Measurements from ENCODE around the gene PRRG2.
A peak's percentile ranks its signal among the peaks of the same experiment; 100 is the strongest.

Gene PRRG2

DNA sequence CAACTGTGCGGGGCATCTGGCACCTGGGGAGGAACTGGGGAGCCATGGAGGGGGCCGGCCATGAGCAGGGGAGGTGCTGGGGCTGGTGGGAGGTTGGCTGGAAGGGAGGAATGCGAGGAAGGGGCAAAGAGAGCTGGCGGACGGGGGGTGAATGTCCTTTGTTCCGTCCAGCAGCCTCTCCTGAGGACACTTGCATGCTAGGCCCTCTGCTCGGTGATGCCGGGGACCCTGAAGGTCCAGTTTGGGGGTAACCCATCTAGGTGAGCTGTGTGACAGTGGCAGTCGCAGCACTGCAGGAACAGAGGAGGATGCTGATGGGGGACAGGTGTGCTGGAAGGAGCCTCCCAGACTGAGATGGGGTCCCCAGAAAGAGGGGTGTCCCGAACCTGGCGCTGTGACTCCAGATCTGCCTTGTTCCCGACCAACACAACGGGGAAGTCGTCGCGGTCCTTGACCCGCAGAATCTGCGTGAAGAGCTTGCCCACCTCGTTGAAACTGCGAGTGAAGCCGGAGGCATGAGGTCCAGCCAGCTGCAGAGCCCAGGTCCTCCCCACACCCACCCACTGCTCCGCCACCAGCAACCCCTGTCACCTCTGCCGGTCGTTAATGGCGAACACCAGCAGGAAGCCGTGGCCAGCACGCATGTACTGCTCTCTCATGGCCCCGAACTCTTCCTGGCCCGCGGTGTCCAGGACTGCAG lies 55.3 kb downstream of the PRRG2 start:
- Histone ChIP-seq H3K27ac (ENCODE audit: extremely low read depth, low read depth, low read length) (no peak overlapping the region), H3K9me3 (ENCODE audit: control insufficient read depth, insufficient read depth, low read depth, low read length) (no peaks in the 10 kb centered on the region), H3K4me3 (ENCODE audit: low read depth, low read length) (no peak overlapping the region), H3K36me3 (ENCODE audit: control insufficient read depth in 2 of 2, insufficient read depth in 1 of 2, low read length in 2 of 2) (no peaks in the 10 kb centered on the region; a peak in 1 of 3 replicates), H3K4me1 (ENCODE audit: control insufficient read depth, insufficient read depth, low read length) (peaks cover 23% of the 10 kb centered on the region)
- ChIA-PET CTCF (no interaction called here), POLR2A (interaction anchor here (2.0 kb wide), 1 partner anchor 43 kb away, joined by 8 read pairs; no protein-coding TSS in a partner anchor)
- 0 out of 2 replicates have a peak, but pooled peaks have one; percentile 17 for TF ChIP-seq ZNF600 (tag by site-specific recombination; IDR thresholded peaks at IDR 0.05)
- TF ChIP-seq, protein P1, sequence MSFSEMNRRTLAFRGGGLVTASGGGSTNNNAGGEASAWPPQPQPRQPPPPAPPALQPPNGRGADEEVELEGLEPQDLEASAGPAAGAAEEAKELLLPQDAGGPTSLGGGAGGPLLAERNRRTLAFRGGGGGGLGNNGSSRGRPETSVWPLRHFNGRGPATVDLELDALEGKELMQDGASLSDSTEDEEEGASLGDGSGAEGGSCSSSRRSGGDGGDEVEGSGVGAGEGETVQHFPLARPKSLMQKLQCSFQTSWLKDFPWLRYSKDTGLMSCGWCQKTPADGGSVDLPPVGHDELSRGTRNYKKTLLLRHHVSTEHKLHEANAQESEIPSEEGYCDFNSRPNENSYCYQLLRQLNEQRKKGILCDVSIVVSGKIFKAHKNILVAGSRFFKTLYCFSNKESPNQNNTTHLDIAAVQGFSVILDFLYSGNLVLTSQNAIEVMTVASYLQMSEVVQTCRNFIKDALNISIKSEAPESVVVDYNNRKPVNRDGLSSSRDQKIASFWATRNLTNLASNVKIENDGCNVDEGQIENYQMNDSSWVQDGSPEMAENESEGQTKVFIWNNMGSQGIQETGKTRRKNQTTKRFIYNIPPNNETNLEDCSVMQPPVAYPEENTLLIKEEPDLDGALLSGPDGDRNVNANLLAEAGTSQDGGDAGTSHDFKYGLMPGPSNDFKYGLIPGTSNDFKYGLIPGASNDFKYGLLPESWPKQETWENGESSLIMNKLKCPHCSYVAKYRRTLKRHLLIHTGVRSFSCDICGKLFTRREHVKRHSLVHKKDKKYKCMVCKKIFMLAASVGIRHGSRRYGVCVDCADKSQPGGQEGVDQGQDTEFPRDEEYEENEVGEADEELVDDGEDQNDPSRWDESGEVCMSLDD (tag by site-specific recombination; IDR thresholded peaks at IDR 0.05), result peak; percentile 42; the same call in 1 of the 2 replicates
- TF ChIP-seq ZNF560 (tag by site-specific recombination; IDR thresholded peaks at IDR 0.05; ENCODE audit: borderline replicate concordance), result no peak

DNA sequence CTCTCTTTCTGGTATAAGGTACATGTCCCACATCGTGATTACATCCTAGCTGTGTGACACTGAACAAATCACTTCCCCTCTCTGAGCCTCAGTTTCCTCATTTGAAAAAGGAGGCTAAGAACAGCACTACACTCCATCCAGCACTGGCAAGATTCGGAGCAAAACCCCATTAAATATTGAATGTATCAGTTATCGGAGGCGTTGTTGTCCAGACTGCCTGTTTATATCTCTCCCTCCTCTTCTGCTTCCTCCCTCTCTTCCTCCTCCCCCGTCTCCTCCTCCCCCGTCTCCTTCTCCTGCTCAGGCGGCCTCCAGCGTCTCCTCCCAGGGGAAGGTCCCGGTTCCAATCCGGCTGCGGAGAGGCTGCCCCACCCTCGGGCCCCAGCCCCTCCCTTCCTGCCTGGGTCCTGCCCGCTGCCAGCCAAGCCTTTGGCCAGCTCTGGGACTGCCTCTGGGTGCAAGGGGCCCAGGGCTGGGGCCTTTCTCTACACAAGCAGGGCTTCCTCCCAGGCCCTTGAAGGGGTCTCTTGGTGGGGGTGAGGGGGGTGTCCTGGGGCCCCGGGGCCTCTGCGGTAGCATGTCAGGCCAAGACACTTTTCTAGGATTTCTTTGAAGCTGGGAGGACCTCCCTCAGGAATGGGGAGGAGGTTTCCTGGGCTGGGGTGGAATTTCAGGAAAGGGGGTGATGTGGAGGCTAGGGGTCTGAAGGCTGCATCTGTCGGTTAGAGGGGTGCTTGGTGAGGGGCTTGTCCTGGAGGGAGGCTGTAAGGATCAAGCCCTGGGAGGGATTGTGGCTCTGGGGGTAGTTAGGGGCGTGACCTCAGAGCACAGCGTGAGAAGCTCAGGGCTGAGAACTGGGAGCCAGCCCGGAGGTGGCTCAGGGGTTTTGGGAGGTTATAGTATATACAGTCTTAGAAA lies 57.0 kb downstream of the PRRG2 start:
- ChIA-PET CTCF (interaction anchor here (0.5 to 0.8 kb wide), 4 partner anchors 11 to 43 kb away, joined by 3 read pairs; no protein-coding TSS in a partner anchor), POLR2A (interaction anchor here (0.5 to 1.4 kb wide), 9 partner anchors 19 to 649 kb away, joined by 3 to 8 read pairs (median 3); partner anchors contain the start of genes ATF5 and NUP62)
- 0 out of 2 replicates have a peak overlapping the region, but pooled peaks have one; percentile 20 for H3K27ac ChIP-seq (ENCODE audit: extremely low read depth, low read depth, low read length)
- TF ChIP-seq, protein P2, sequence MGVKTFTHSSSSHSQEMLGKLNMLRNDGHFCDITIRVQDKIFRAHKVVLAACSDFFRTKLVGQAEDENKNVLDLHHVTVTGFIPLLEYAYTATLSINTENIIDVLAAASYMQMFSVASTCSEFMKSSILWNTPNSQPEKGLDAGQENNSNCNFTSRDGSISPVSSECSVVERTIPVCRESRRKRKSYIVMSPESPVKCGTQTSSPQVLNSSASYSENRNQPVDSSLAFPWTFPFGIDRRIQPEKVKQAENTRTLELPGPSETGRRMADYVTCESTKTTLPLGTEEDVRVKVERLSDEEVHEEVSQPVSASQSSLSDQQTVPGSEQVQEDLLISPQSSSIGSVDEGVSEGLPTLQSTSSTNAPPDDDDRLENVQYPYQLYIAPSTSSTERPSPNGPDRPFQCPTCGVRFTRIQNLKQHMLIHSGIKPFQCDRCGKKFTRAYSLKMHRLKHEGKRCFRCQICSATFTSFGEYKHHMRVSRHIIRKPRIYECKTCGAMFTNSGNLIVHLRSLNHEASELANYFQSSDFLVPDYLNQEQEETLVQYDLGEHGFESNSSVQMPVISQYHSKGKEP (tag by site-specific recombination; IDR thresholded peaks at IDR 0.05), result no peak
- TF ChIP-seq, protein P3, sequence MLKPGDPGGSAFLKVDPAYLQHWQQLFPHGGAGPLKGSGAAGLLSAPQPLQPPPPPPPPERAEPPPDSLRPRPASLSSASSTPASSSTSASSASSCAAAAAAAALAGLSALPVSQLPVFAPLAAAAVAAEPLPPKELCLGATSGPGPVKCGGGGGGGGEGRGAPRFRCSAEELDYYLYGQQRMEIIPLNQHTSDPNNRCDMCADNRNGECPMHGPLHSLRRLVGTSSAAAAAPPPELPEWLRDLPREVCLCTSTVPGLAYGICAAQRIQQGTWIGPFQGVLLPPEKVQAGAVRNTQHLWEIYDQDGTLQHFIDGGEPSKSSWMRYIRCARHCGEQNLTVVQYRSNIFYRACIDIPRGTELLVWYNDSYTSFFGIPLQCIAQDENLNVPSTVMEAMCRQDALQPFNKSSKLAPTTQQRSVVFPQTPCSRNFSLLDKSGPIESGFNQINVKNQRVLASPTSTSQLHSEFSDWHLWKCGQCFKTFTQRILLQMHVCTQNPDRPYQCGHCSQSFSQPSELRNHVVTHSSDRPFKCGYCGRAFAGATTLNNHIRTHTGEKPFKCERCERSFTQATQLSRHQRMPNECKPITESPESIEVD (tag by site-specific recombination; IDR thresholded peaks at IDR 0.05), result no peak
- TF ChIP-seq ZNF501 (tag by site-specific recombination; IDR thresholded peaks at IDR 0.05) (0 out of 2 replicates have a peak, but pooled peaks have one; percentile 42), ZNF610 (tag by site-specific recombination; IDR thresholded peaks at IDR 0.05; ENCODE audit: borderline replicate concordance) (no peak), ZNF214 (tag by site-specific recombination; IDR thresholded peaks at IDR 0.05; ENCODE audit: borderline replicate concordance) (no peak), GLIS2 (tag by site-specific recombination; IDR thresholded peaks at IDR 0.05) (peak; percentile 71), PRDM1 (tag by site-specific recombination; IDR thresholded peaks at IDR 0.05) (no peak), ZNF701 (tag by site-specific recombination; IDR thresholded peaks at IDR 0.05) (no peak), ZNF391 (tag by site-specific recombination; IDR thresholded peaks at IDR 0.05; ENCODE audit: borderline replicate concordance, low read depth) (no peak), SALL2 (tag by site-specific recombination; IDR thresholded peaks at IDR 0.05; ENCODE audit: borderline replicate concordance) (no peak)
- TF ChIP-seq, protein P4, sequence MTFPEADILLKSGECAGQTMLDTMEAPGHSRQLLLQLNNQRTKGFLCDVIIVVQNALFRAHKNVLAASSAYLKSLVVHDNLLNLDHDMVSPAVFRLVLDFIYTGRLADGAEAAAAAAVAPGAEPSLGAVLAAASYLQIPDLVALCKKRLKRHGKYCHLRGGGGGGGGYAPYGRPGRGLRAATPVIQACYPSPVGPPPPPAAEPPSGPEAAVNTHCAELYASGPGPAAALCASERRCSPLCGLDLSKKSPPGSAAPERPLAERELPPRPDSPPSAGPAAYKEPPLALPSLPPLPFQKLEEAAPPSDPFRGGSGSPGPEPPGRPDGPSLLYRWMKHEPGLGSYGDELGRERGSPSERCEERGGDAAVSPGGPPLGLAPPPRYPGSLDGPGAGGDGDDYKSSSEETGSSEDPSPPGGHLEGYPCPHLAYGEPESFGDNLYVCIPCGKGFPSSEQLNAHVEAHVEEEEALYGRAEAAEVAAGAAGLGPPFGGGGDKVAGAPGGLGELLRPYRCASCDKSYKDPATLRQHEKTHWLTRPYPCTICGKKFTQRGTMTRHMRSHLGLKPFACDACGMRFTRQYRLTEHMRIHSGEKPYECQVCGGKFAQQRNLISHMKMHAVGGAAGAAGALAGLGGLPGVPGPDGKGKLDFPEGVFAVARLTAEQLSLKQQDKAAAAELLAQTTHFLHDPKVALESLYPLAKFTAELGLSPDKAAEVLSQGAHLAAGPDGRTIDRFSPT (tag by site-specific recombination; IDR thresholded peaks at IDR 0.05), result 0 out of 2 replicates have a peak, but pooled peaks have one; percentile 12
- TF ChIP-seq, protein P5, sequence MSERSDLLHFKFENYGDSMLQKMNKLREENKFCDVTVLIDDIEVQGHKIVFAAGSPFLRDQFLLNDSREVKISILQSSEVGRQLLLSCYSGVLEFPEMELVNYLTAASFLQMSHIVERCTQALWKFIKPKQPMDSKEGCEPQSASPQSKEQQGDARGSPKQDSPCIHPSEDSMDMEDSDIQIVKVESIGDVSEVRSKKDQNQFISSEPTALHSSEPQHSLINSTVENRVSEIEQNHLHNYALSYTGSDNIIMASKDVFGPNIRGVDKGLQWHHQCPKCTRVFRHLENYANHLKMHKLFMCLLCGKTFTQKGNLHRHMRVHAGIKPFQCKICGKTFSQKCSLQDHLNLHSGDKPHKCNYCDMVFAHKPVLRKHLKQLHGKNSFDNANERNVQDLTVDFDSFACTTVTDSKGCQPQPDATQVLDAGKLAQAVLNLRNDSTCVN (tag by site-specific recombination; optimal IDR thresholded peaks at IDR 0.05), result no peak
- TF ChIP-seq, protein P6, sequence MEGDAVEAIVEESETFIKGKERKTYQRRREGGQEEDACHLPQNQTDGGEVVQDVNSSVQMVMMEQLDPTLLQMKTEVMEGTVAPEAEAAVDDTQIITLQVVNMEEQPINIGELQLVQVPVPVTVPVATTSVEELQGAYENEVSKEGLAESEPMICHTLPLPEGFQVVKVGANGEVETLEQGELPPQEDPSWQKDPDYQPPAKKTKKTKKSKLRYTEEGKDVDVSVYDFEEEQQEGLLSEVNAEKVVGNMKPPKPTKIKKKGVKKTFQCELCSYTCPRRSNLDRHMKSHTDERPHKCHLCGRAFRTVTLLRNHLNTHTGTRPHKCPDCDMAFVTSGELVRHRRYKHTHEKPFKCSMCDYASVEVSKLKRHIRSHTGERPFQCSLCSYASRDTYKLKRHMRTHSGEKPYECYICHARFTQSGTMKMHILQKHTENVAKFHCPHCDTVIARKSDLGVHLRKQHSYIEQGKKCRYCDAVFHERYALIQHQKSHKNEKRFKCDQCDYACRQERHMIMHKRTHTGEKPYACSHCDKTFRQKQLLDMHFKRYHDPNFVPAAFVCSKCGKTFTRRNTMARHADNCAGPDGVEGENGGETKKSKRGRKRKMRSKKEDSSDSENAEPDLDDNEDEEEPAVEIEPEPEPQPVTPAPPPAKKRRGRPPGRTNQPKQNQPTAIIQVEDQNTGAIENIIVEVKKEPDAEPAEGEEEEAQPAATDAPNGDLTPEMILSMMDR (tag by site-specific recombination; IDR thresholded peaks at IDR 0.05), result no peak
- TF ChIP-seq, protein P7, sequence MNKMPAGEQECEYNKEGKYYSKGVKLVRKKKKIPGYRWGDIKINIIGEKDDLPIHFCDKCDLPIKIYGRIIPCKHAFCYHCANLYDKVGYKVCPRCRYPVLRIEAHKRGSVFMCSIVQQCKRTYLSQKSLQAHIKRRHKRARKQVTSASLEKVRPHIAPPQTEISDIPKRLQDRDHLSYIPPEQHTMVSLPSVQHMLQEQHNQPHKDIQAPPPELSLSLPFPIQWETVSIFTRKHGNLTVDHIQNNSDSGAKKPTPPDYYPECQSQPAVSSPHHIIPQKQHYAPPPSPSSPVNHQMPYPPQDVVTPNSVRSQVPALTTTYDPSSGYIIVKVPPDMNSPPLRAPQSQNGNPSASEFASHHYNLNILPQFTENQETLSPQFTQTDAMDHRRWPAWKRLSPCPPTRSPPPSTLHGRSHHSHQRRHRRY (tag by site-specific recombination; IDR thresholded peaks at IDR 0.05), result no peak

More for the DNA sequence above, 57.0 kb downstream of the PRRG2 start:
- Histone ChIP-seq H3K4me1 (ENCODE audit: control insufficient read depth, insufficient read depth, low read length) (peaks cover 26% of the 10 kb centered on the region), H3K9me3 (ENCODE audit: control insufficient read depth, insufficient read depth, low read depth, low read length) (no peaks in the 10 kb centered on the region), H3K4me3 (ENCODE audit: low read depth, low read length) (no peak overlapping the region), H3K36me3 (ENCODE audit: control insufficient read depth in 2 of 2, insufficient read depth in 1 of 2, low read length in 2 of 2) (no peaks in the 10 kb centered on the region; a peak in 1 of 3 replicates)

Measured in HEK293 (cell line).